ENCODE results near the gene RTP5.
"Not testable (repeated sequence)": the region's sequence is repeated elsewhere in the genome, so short reads cannot be mapped to it uniquely, and the experiment has no call there.

RTP5 gene

GRCh38 chr2:241901500-241902351 lies 32.2 kb downstream of the RTP5 start:
- H3K4me3 ChIP-seq (ENCODE audit: low read depth in 1 of 5, low read length in 5 of 5), result peak overlapping the region; percentile 31 to 53 (median 47)

GRCh38 chr2:241902357-241902991 lies 32.9 kb downstream of the RTP5 start:
- Histone ChIP-seq H3K4me1 (ENCODE audit: control insufficient read depth in 5 of 5, insufficient read depth in 5 of 5, low read length in 5 of 5) (peaks cover 0 to 34% (median 22%) of the 10 kb centered on the region in 5 donors), H3K27me3 (ENCODE audit: control insufficient read depth in 5 of 5, insufficient read depth in 4 of 5, low read length in 5 of 5) (peaks cover 0 to 6% (median 2%) of the 10 kb centered on the region in 5 donors), H3K9me3 (ENCODE audit: control insufficient read depth in 5 of 5, low read length in 5 of 5) (no peaks in the 10 kb centered on the region), H3K36me3 (ENCODE audit: control insufficient read depth in 5 of 5, insufficient read depth in 5 of 5, low read length in 5 of 5) (no peaks in the 10 kb centered on the region), H3K4me3 (ENCODE audit: low read depth in 1 of 5, low read length in 5 of 5) (peak overlapping the region in 2 of 5 donors; percentile 6 to 10), H3K9ac (ENCODE audit: low read length in 5 of 5) (no peak overlapping the region), H3K27ac (ENCODE audit: low read depth, low read length) (no peak overlapping the region)

More at GRCh38 chr2:241901500-241902351, 32.2 kb downstream of the RTP5 start:
- no peaks in the 10 kb centered on the region for H3K9me3 ChIP-seq (ENCODE audit: control insufficient read depth in 5 of 5, low read length in 5 of 5)
- H3K27ac ChIP-seq (ENCODE audit: low read depth, low read length), result no peak overlapping the region
- no peaks in the 10 kb centered on the region for H3K36me3 ChIP-seq (ENCODE audit: control insufficient read depth in 5 of 5, insufficient read depth in 5 of 5, low read length in 5 of 5)
- H3K27me3 ChIP-seq (ENCODE audit: control insufficient read depth in 5 of 5, insufficient read depth in 4 of 5, low read length in 5 of 5), result peaks cover 0 to 6% (median 2%) of the 10 kb centered on the region in 5 donors
- H3K9ac ChIP-seq (ENCODE audit: low read length in 5 of 5), result peak overlapping the region in 1 of 5 donors; percentile 30
- H3K4me1 ChIP-seq (ENCODE audit: control insufficient read depth in 5 of 5, insufficient read depth in 5 of 5, low read length in 5 of 5), result peaks cover 0 to 34% (median 22%) of the 10 kb centered on the region in 5 donors

GRCh38 chr2:241903121-241904010 lies 33.8 kb downstream of the RTP5 start:
- peaks cover 0 to 34% (median 22%) of the 10 kb centered on the region in 5 donors for H3K4me1 ChIP-seq (ENCODE audit: control insufficient read depth in 5 of 5, insufficient read depth in 5 of 5, low read length in 5 of 5)
- H3K9ac ChIP-seq (ENCODE audit: low read length in 5 of 5), result no peak overlapping the region
- no peak overlapping the region for H3K27ac ChIP-seq (ENCODE audit: low read depth, low read length)
- H3K36me3 ChIP-seq (ENCODE audit: control insufficient read depth in 5 of 5, insufficient read depth in 5 of 5, low read length in 5 of 5), result no peaks in the 10 kb centered on the region
- H3K9me3 ChIP-seq (ENCODE audit: control insufficient read depth in 5 of 5, low read length in 5 of 5), result no peaks in the 10 kb centered on the region
- peaks cover 0 to 6% (median 2%) of the 10 kb centered on the region in 5 donors for H3K27me3 ChIP-seq (ENCODE audit: control insufficient read depth in 5 of 5, insufficient read depth in 4 of 5, low read length in 5 of 5)
- no peak overlapping the region for H3K4me3 ChIP-seq (ENCODE audit: low read depth in 1 of 5, low read length in 5 of 5)

GRCh38 chr2:241904011-241904718 lies 34.6 kb downstream of the RTP5 start:
- Histone ChIP-seq H3K27me3 (ENCODE audit: control insufficient read depth in 5 of 5, insufficient read depth in 4 of 5, low read length in 5 of 5) (peaks cover 0 to 6% (median 2%) of the 10 kb centered on the region in 5 donors), H3K27ac (ENCODE audit: low read depth, low read length) (no peak overlapping the region), H3K4me3 (ENCODE audit: low read depth in 1 of 5, low read length in 5 of 5) (no peak overlapping the region), H3K9ac (ENCODE audit: low read length in 5 of 5) (no peak overlapping the region), H3K4me1 (ENCODE audit: control insufficient read depth in 5 of 5, insufficient read depth in 5 of 5, low read length in 5 of 5) (peaks cover 0 to 26% (median 14%) of the 10 kb centered on the region in 5 donors), H3K9me3 (ENCODE audit: control insufficient read depth in 5 of 5, low read length in 5 of 5) (no peaks in the 10 kb centered on the region), H3K36me3 (ENCODE audit: control insufficient read depth in 5 of 5, insufficient read depth in 5 of 5, low read length in 5 of 5) (no peaks in the 10 kb centered on the region)

GRCh38 chr2:241904791-241905710 lies 35.5 kb downstream of the RTP5 start:
- Histone ChIP-seq H3K36me3 (ENCODE audit: control insufficient read depth in 5 of 5, insufficient read depth in 5 of 5, low read length in 5 of 5) (no peaks in the 10 kb centered on the region), H3K27ac (ENCODE audit: low read depth, low read length) (no peak overlapping the region), H3K4me3 (ENCODE audit: low read depth in 1 of 5, low read length in 5 of 5) (no peak overlapping the region), H3K4me1 (ENCODE audit: control insufficient read depth in 5 of 5, insufficient read depth in 5 of 5, low read length in 5 of 5) (peaks cover 0 to 17% (median 10%) of the 10 kb centered on the region in 5 donors), H3K9ac (ENCODE audit: low read length in 5 of 5) (no peak overlapping the region), H3K9me3 (ENCODE audit: control insufficient read depth in 5 of 5, low read length in 5 of 5) (no peaks in the 10 kb centered on the region), H3K27me3 (ENCODE audit: control insufficient read depth in 5 of 5, insufficient read depth in 4 of 5, low read length in 5 of 5) (peaks cover 0 to 6% (median 2%) of the 10 kb centered on the region in 5 donors)

GRCh38 chr2:241905716-241906377 lies 36.3 kb downstream of the RTP5 start:
- H3K4me1 ChIP-seq (ENCODE audit: control insufficient read depth in 5 of 5, insufficient read depth in 5 of 5, low read length in 5 of 5), result peaks cover 0 to 10% (median 10%) of the 10 kb centered on the region in 5 donors
- no peaks in the 10 kb centered on the region for H3K36me3 ChIP-seq (ENCODE audit: control insufficient read depth in 5 of 5, insufficient read depth in 5 of 5, low read length in 5 of 5)
- no peak overlapping the region for H3K4me3 ChIP-seq (ENCODE audit: low read depth in 1 of 5, low read length in 5 of 5)
- no peak overlapping the region for H3K27ac ChIP-seq (ENCODE audit: low read depth, low read length)
- no peaks in the 10 kb centered on the region for H3K9me3 ChIP-seq (ENCODE audit: control insufficient read depth in 5 of 5, low read length in 5 of 5)
- H3K9ac ChIP-seq (ENCODE audit: low read length in 5 of 5), result no peak overlapping the region
- H3K27me3 ChIP-seq (ENCODE audit: control insufficient read depth in 5 of 5, insufficient read depth in 4 of 5, low read length in 5 of 5), result peaks cover 0 to 5% (median 2%) of the 10 kb centered on the region in 5 donors

GRCh38 chr2:241906378-241906770 lies 36.8 kb downstream of the RTP5 start:
- H3K9me3 ChIP-seq (ENCODE audit: control insufficient read depth in 5 of 5, low read length in 5 of 5); H3K4me3 ChIP-seq (ENCODE audit: low read depth in 1 of 5, low read length in 5 of 5); H3K9ac ChIP-seq (ENCODE audit: low read length in 5 of 5); H3K36me3 ChIP-seq (ENCODE audit: control insufficient read depth in 5 of 5, insufficient read depth in 5 of 5, low read length in 5 of 5); H3K27me3 ChIP-seq (ENCODE audit: control insufficient read depth in 5 of 5, insufficient read depth in 4 of 5, low read length in 5 of 5); H3K4me1 ChIP-seq (ENCODE audit: control insufficient read depth in 5 of 5, insufficient read depth in 5 of 5, low read length in 5 of 5); H3K27ac ChIP-seq (ENCODE audit: low read depth, low read length): not testable (repeated sequence)

- no peak overlapping the region for H3K4me3 ChIP-seq (ENCODE audit: low read depth in 1 of 5, low read length in 5 of 5)
- H3K27me3 ChIP-seq (ENCODE audit: control insufficient read depth in 5 of 5, insufficient read depth in 4 of 5, low read length in 5 of 5), result peaks cover 0 to 5% (median 2%) of the 10 kb centered on the region in 5 donors
- H3K9ac ChIP-seq (ENCODE audit: low read length in 5 of 5), result no peak overlapping the region
- no peaks in the 10 kb centered on the region for H3K36me3 ChIP-seq (ENCODE audit: control insufficient read depth in 5 of 5, insufficient read depth in 5 of 5, low read length in 5 of 5)
- no peak overlapping the region for H3K27ac ChIP-seq (ENCODE audit: low read depth, low read length)
- H3K4me1 ChIP-seq (ENCODE audit: control insufficient read depth in 5 of 5, insufficient read depth in 5 of 5, low read length in 5 of 5), result peaks cover 0 to 4% (median 3%) of the 10 kb centered on the region in 5 donors
- no peaks in the 10 kb centered on the region for H3K9me3 ChIP-seq (ENCODE audit: control insufficient read depth in 5 of 5, low read length in 5 of 5)
Observed at GRCh38 chr2:241906826-241907570, 37.5 kb downstream of the RTP5 start.
